Erythroblast (primary cell): ENCODE measurements around the gene GSTK1.

ENCODE experiments used
- GATA1 ChIP-seq: IDR thresholded peaks from 2 replicates; pipeline ENCODE4 v1.6.1; 2011; ENCODE audit warnings: low read depth, mild to moderate bottlenecking, control low read depth, low read length, moderate library complexity
- POLR2A ChIP-seq: IDR thresholded peaks from 2 replicates; pipeline ENCODE4 v1.6.1; 2011; ENCODE audit warnings: mild to moderate bottlenecking, low read length

DNA sequence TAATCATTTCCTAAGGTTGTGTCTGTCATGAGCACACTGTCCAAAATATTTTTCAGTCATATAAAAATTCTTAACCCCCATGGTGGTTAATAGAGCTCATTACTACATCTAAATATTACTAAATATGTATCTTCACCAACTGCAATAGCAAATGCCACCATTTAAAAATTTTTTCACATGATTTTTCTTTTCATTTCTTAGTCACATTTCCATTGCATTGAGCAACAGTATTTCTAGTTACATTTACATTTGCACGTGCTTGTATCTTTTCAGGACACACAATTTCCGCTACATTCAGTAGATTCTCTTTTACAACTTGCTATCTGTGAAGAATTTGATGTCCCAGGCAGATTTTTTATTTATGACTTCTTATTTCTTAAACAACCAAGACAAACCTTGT lies 46.6 kb upstream of the GSTK1 start:
- TF ChIP-seq POLR2A (no peak), GATA1 (no peak)
